22Rv1 (cell line): ENCODE measurements around the gene ERMN.

Experiments used
- H3K27ac ChIP-seq: fragments of 450-650 bp; 2 replicates; pipeline ENCODE4 v1.5.1; 2017
- ZFX ChIP-seq: fragments of 450-650 bp; IDR thresholded peaks from 2 replicates; pipeline ENCODE4 v1.6.1; 2017; ENCODE audit warnings: antibody characterized with exemption, borderline replicate concordance
- TF ChIP-seq, protein P1 (sequence below): fragments of 450-650 bp; IDR thresholded peaks from 2 replicates; pipeline ENCODE4 v1.5.1; 2017; ENCODE audit warnings: mild to moderate bottlenecking

The ERMN gene

DNA sequence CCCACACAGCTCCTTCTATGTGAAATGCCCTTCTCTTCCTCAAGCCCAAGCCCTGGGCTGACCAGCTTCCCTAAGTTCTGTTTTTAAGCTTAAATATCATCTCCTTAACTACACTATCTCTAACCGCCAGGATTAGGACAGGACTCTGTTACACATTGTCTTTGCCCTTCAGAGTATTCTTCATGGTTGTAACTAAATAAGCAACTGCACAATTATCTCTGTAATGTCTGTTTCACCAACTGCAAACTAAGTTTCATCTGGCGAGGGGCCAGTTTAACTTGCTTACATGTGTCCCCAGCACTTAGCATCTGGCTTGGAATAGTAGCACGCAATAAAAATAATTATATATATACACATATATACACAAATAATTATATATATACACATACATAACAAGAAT, 1.1 kb upstream of the ERMN start:
- TF ChIP-seq, protein P1, sequence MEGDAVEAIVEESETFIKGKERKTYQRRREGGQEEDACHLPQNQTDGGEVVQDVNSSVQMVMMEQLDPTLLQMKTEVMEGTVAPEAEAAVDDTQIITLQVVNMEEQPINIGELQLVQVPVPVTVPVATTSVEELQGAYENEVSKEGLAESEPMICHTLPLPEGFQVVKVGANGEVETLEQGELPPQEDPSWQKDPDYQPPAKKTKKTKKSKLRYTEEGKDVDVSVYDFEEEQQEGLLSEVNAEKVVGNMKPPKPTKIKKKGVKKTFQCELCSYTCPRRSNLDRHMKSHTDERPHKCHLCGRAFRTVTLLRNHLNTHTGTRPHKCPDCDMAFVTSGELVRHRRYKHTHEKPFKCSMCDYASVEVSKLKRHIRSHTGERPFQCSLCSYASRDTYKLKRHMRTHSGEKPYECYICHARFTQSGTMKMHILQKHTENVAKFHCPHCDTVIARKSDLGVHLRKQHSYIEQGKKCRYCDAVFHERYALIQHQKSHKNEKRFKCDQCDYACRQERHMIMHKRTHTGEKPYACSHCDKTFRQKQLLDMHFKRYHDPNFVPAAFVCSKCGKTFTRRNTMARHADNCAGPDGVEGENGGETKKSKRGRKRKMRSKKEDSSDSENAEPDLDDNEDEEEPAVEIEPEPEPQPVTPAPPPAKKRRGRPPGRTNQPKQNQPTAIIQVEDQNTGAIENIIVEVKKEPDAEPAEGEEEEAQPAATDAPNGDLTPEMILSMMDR, result no peak
- no peak for TF ChIP-seq ZFX
- H3K27ac ChIP-seq, result no peak overlapping the region

DNA sequence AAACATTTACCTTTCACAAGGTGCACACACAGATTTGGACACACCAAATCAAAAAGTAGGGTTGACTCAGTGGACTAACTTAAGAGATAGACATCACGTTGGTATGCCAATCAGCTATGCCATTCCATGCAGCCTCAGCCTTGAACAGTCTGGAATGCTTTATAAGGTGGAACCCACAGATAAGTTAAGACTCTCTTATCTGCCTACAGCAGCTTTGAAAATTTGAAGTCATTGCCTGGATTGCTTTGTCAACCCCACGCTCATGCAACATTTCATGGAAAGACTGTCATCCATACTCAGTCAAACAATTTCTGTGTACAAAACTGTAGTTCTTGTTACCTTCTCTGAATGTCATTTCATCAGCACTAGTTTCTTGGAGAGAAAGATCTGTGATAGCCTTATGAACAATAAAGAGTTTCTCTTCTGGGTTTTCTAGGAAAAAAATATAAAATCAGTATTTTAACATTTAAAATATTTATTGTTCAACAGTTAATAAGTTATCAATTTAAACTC, 1.2 kb downstream of the ERMN start:
- no peak overlapping the region for H3K27ac ChIP-seq
- TF ChIP-seq ZFX, result no peak
- TF ChIP-seq, protein P1, result no peak

DNA sequence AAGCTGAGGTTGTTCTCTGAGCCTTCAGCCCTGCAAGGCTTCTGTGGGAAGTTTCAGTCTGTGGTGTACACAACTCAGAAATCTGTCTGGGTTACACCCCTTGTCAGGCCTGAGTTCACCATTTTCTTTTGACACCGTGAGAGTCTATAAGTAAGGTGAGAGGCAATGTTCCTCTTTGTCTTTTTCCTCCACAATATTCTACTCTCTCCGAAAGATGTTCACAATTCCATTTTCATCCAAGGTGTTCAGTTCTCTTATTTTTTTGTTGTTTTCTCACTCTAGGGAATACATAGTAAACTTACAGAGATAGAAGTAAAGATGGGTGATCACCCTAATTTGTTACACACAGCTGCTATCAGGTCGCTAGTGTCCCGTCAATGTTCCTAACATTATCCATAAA, 3.2 kb downstream of the ERMN start:
- TF ChIP-seq, protein P1, result no peak
- TF ChIP-seq ZFX, result no peak
- no peak overlapping the region for H3K27ac ChIP-seq

DNA sequence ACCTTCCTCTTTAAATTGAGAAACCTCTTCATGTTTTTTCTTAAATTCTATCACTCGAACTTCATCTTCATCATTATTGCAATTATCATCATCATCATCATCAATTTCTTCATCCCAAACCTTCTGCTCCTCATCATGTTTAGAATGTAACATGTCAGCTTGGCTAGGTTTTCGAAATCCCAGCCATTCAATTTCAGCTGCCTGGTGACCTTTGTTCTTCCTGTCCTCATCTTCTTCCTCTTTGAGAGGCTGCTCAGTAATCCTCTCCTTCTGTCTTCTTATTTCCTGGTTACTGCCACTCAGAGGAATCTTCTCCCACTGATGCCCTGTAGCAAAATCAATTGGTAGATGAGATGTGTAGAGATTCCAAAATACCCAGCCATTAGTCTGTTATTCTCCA, 4.2 kb downstream of the ERMN start:
- H3K27ac ChIP-seq, result no peak overlapping the region
- TF ChIP-seq, protein P1, result no peak
- no peak for TF ChIP-seq ZFX

DNA sequence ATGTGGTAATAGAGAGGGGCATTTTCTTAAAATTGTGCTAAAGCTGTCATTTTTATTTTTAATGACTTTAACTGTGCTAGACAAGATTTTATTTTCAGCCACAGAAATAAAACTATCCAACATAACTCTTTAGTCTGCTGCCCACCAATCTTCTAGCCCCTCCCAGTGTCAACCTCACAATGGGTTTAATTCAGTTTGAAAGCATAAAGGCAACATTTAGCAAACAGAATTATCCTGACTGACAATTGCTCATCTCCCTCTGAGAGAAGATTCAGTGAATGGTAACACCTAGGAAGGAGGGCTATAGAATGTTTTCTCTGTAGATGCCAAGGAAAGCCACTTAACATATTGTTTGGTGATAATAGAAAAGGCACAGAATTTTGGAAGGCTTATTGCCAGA, 5.2 kb downstream of the ERMN start:
- TF ChIP-seq, protein P1, result no peak
- no peak for TF ChIP-seq ZFX
- H3K27ac ChIP-seq, result no peak overlapping the region

DNA sequence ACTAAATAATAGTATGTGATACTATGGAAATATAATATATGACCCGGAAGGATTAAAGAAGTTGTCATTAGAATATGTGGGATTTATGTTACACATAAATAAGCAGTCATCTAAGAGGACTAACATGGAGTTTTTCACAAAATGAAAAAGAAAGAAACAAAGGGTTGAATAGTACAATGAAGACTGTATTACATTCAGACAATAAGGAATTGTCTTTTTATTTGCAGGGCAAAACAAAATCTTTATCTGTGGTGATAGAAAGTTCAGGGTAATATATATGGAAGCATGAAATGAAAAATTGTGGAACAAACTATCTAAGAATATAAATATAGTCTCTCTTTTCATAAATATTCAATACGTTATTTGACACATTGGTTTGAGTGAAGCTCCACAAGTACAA, 5.8 kb downstream of the ERMN start:
- no peak for TF ChIP-seq ZFX
- TF ChIP-seq, protein P1, result no peak

DNA sequence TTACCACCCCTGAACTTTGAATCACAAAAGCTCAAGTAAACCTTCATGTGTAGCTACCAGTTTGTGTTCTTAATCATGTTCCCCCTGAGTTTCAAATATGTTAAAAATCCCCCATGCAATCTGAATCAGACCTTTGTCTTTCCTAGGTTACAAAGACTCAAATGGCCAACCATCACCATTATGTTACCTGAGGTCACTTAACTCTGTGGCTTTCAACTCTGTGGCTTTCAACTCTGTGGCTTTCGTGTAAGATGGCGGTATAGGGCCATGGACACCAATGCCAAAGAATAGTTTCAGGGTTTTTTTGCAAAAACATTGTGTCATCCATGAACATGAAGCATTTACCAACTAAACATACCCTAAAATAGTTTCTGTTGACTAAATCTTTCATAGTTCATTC, 6.7 kb downstream of the ERMN start:
- no peak overlapping the region for H3K27ac ChIP-seq
- TF ChIP-seq, protein P1, result no peak
- TF ChIP-seq ZFX, result no peak

More for the DNA sequence above, 5.8 kb downstream of the ERMN start:
- H3K27ac ChIP-seq, result no peak overlapping the region
